Stomach (tissue), 4 donors: ENCODE measurements around the gene EFNA1.

Source experiments
- EP300 ChIP-seq: sonication (generic); formaldehyde crosslinking; IDR thresholded peaks from one replicate; pipeline ENCODE4 v1.6.1; 2017; ENCODE audit warnings: antibody characterized with exemption
- POLR2A ChIP-seq, 4 donors: fragments of 450-650 bp; IDR thresholded peaks; one replicate each; pipeline ENCODE4 v1.6.1; 2016; ENCODE audit warnings: antibody characterized with exemption in 4 of 4, control low read depth in 2 of 4, mild to moderate bottlenecking in 1 of 4, moderate library complexity in 1 of 4
- POLR2AphosphoS5 ChIP-seq, 3 donors: sonication (generic); formaldehyde crosslinking; IDR thresholded peaks; one replicate each; pipeline ENCODE4 v1.6.1; 2016; ENCODE audit warnings: antibody characterized with exemption in 3 of 3
- TF ChIP-seq, protein P1 (sequence below), 7 experiments: fragments of 450-650 bp in 4 of 7; fragments of 200-600 bp in 3 of 7; sonication (generic) in 3 of 7; IDR thresholded peaks; one replicate each; pipeline ENCODE4 v1.5.1; 2016 to 2019; ENCODE audit warnings: antibody characterized with exemption in 7 of 7, control low read depth in 2 of 7, mild to moderate bottlenecking in 1 of 7

DNA sequence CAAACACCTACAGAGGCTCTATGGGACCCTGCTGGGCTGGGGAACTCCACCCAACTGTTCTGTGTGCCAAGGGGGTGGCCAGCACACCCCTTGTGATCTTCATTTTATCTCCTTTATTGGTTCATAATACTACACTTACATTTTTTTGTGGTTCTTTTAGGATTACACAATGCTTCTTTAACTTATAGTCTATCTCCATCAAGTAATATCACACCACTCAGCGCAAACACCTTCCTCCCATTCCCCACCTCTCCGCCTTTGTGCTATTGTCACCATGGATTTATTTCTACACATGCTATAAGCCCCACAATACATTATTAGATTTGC, 33.1 kb upstream of the EFNA1 start:
- TF ChIP-seq, protein P1, sequence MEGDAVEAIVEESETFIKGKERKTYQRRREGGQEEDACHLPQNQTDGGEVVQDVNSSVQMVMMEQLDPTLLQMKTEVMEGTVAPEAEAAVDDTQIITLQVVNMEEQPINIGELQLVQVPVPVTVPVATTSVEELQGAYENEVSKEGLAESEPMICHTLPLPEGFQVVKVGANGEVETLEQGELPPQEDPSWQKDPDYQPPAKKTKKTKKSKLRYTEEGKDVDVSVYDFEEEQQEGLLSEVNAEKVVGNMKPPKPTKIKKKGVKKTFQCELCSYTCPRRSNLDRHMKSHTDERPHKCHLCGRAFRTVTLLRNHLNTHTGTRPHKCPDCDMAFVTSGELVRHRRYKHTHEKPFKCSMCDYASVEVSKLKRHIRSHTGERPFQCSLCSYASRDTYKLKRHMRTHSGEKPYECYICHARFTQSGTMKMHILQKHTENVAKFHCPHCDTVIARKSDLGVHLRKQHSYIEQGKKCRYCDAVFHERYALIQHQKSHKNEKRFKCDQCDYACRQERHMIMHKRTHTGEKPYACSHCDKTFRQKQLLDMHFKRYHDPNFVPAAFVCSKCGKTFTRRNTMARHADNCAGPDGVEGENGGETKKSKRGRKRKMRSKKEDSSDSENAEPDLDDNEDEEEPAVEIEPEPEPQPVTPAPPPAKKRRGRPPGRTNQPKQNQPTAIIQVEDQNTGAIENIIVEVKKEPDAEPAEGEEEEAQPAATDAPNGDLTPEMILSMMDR (IDR thresholded peaks at IDR 0.05) = no peak
- TF ChIP-seq POLR2A (IDR thresholded peaks at IDR 0.05) (no peak), POLR2AphosphoS5 (IDR thresholded peaks at IDR 0.05) (no peak), EP300 (no peak)
